Measurements from ENCODE around the gene KCNMB2. TPM values are rescaled to one million over a fixed set of nuclear protein-coding genes. Genes with fewer than 3 reads are reported as not detected.

KCNMB2 gene
- total RNA-seq, 2 experiments from 2014 or later: not detected

- no peaks in the 10 kb centered on the region for H3K4me1 Mint-ChIP-seq
- H3K4me3 Mint-ChIP-seq: no peak overlapping the region
- peaks cover 12% of the 10 kb centered on the region for H3K9me3 Mint-ChIP-seq
- H3K36me3 Mint-ChIP-seq: no peaks in the 10 kb centered on the region
- DNase-seq: no peak
- H3K27ac Mint-ChIP-seq: no peak overlapping the region
- no peaks in the 10 kb centered on the region for H3K27me3 Mint-ChIP-seq
These were observed 213.2 kb downstream of the KCNMB2 start for GRCh38 chr3:178749471-178749870.

GRCh38 chr3:178750639-178751300, 214.5 kb downstream of the KCNMB2 start:
- Mint-ChIP-seq H3K27ac (no peak overlapping the region), H3K4me3 (no peak overlapping the region), H3K27me3 (no peaks in the 10 kb centered on the region), H3K9me3 (peaks cover 7% of the 10 kb centered on the region), H3K36me3 (no peaks in the 10 kb centered on the region), H3K4me1 (no peaks in the 10 kb centered on the region)
- no peak for DNase-seq

DNA sequence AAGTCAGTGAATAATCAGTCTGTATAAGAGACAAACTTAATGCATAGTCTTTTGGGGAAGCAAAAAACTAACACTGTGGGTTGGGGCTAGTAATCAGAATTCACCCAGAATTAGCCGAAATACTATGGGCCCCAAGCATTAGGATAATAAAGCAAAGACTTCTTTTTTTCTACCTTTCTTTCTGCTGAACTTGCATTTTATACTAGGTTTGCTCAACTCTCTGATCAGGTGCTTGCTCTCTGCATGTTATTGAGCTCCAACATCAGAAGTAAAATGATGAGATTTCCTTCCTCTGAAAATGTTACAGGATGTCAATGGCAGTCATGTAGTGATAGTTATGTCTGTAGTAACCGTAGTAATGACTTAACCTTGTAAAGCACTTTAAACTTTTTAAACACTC, 216.6 kb downstream of the KCNMB2 start:
- H3K27me3 Mint-ChIP-seq: no peaks in the 10 kb centered on the region
- no peak for DNase-seq
- peaks cover 1% of the 10 kb centered on the region for H3K9me3 Mint-ChIP-seq
- no peak overlapping the region for H3K4me3 Mint-ChIP-seq
- no peak overlapping the region for H3K27ac Mint-ChIP-seq
- no peaks in the 10 kb centered on the region for H3K36me3 Mint-ChIP-seq
- no peaks in the 10 kb centered on the region for H3K4me1 Mint-ChIP-seq

DNA sequence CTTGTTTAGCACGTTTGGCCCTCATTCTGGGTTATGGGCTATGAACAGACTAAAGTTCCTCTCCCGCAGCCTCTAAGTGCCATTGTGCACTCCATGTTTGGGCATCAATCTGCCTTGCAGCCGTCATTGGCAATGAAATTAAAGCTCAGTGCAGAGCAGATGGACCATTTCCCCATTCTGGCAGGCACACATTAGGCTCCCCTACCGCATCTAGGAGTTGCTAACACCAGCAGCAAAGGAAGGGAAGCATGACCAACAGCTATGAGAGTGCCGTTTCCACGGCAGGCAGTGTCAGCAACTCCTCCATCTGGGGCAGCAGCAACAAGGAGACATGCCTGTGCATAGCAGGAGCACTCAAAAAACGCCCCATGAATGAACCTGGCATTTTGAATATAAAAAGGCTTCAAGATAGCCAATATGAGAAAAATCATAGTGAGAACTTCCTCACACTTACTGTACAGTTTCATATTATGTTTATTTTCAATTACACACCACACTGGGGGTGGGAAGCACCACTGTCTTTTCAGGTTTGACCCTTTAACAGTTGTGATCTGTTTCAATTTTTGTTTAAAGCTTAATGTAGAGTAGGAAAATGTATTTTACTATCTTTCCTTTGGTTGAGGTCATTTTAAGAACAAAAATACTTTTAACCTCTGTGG, 218.7 kb downstream of the KCNMB2 start:
- Mint-ChIP-seq H3K27ac (no peak overlapping the region), H3K4me3 (no peak overlapping the region), H3K36me3 (no peaks in the 10 kb centered on the region), H3K4me1 (no peaks in the 10 kb centered on the region), H3K9me3 (peaks cover 1% of the 10 kb centered on the region), H3K27me3 (no peaks in the 10 kb centered on the region)
- no peak for DNase-seq

- DNase-seq: no peak
- Mint-ChIP-seq H3K4me1 (no peaks in the 10 kb centered on the region), H3K27me3 (peaks cover 4% of the 10 kb centered on the region), H3K4me3 (no peak overlapping the region), H3K36me3 (no peaks in the 10 kb centered on the region), H3K9me3 (no peaks in the 10 kb centered on the region), H3K27ac (no peak overlapping the region)
These were observed 224.8 kb downstream of the KCNMB2 start for GRCh38 chr3:178761024-178761423.

- Mint-ChIP-seq H3K27me3 (peaks cover 4% of the 10 kb centered on the region), H3K4me3 (no peak overlapping the region), H3K36me3 (no peaks in the 10 kb centered on the region), H3K9me3 (no peaks in the 10 kb centered on the region), H3K27ac (no peak overlapping the region), H3K4me1 (no peaks in the 10 kb centered on the region)
- no peak for DNase-seq
These were observed 225.2 kb downstream of the KCNMB2 start for GRCh38 chr3:178761461-178761860.

DNA sequence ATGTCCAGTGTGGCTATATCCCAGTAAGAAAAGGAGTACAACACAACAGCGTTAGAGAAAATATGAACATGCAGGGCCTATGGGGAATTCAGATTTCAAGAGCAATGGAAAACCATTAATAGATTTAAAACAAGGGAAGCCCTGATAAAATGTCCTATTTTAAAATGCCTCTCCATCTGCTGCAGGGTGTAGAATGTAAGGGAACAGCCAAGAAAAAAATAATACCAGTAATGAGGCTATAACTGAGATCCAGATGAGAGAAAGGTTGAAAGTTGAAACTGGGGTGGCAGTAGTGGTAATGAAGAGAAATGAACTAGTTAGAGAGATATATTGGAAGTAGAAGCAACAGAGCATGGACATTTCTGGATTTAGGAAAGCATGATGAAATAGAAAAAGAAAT, 226.1 kb downstream of the KCNMB2 start:
- no peaks in the 10 kb centered on the region for H3K9me3 Mint-ChIP-seq
- H3K27me3 Mint-ChIP-seq: peaks cover 4% of the 10 kb centered on the region
- no peak overlapping the region for H3K4me3 Mint-ChIP-seq
- no peaks in the 10 kb centered on the region for H3K36me3 Mint-ChIP-seq
- H3K4me1 Mint-ChIP-seq: no peaks in the 10 kb centered on the region
- DNase-seq: no peak
- H3K27ac Mint-ChIP-seq: no peak overlapping the region

DNA sequence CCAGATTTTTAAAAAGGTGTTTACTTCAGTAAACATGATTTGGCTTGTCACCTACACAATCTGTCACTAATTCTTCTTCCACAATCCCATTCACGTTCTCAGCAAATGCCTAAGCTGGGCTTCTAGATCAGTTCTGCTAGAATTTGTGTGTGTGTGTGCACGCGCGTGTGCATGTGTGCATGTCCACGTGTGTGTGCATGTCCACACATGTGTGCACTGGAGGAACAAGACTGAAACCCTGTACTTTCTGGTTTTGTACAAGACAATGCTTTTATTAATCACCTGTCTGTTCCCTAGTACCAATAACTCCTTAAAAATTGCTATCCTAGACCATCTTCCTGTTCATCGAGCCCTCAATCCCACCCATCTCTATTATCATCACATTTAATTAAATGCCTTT, 229.2 kb downstream of the KCNMB2 start:
- H3K4me3 Mint-ChIP-seq: no peak overlapping the region
- H3K27me3 Mint-ChIP-seq: peaks cover 4% of the 10 kb centered on the region
- H3K4me1 Mint-ChIP-seq: no peaks in the 10 kb centered on the region
- peaks cover 2% of the 10 kb centered on the region for H3K9me3 Mint-ChIP-seq
- H3K36me3 Mint-ChIP-seq: no peaks in the 10 kb centered on the region
- no peak overlapping the region for H3K27ac Mint-ChIP-seq
- DNase-seq: no peak

DNA sequence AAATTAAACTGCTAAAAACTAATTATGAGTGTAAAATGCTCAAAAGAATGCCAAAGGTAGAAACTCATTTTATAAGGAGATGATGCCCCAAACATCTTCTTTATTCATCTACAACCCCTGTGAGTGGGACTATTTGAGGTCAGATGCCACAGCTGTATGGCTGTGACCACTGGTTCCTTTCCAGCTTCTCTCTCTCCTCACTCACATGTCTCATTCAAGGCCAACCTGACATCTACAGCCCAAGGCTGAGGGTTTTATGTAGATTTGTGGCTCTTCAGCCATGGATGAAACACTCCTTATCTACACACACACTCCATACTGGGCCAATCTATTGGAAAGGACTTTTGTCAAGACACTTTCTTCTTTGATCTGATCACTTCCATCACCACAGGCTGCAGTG, 231.3 kb downstream of the KCNMB2 start:
- Mint-ChIP-seq H3K4me3 (no peak overlapping the region), H3K36me3 (no peaks in the 10 kb centered on the region), H3K27me3 (peaks cover 4% of the 10 kb centered on the region), H3K9me3 (peaks cover 9% of the 10 kb centered on the region), H3K27ac (no peak overlapping the region), H3K4me1 (peaks cover 2% of the 10 kb centered on the region)
- DNase-seq: no peak

DNA sequence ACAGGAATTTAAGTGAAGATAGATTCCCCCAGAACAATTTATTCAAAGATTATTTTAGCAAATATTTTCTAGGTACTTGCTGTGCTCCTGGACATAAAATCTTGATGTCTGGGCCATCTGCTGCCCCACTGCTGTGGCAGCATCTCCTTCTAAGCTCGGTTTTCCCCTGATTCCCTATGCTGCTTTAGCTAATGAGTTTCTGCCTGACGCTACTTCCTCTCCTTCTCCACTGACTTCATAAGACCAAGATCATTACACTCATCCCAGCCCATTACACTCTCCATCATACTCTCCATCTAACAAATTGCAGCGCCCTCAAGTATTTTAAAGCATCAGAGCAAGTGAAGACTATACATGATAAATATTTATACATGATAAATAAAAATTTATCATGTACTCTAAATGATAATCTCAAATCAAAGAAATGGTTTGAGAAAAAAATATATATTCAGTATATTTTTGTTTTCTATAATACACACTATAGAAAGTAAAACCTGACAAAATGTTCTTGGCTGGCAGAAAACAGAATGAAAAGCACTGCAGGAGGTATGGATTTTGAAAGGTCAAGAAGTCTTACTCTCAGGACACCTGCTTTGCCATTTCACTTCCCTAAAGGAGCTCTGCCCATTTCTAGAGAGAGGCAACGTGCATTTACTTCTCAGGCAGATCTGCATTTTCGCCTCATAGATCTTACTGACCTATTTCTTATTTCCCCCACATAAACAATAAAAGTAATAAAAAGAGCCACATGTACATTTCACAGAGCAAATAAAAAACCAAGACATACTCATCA, 232.0 kb downstream of the KCNMB2 start:
- DNase-seq: no peak
- H3K4me3 Mint-ChIP-seq: no peak overlapping the region
- H3K9me3 Mint-ChIP-seq: peaks cover 9% of the 10 kb centered on the region
- no peaks in the 10 kb centered on the region for H3K36me3 Mint-ChIP-seq
- H3K4me1 Mint-ChIP-seq: peaks cover 5% of the 10 kb centered on the region
- H3K27ac Mint-ChIP-seq: no peak overlapping the region
- peaks cover 4% of the 10 kb centered on the region for H3K27me3 Mint-ChIP-seq

DNA sequence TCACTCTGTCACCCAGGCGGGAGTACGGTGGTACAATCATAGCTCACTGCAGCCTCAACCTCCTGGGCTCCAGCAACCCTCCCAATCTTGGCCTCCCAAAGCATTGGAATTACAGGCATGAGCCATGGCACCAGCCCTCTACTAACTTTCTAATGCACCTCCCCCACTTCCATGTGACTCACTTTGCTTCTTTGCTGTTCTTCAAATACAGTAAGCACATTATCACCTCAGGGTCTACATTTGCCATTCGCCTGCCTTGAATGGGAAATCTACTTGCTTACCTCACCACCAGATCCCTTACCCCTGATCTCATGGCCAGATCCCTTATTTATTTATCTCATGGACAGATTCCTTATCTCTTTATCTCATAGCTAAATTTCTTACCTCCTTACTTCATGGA, 235.3 kb downstream of the KCNMB2 start:
- peaks cover 7% of the 10 kb centered on the region for H3K4me1 Mint-ChIP-seq
- no peak overlapping the region for H3K4me3 Mint-ChIP-seq
- peaks cover 9% of the 10 kb centered on the region for H3K9me3 Mint-ChIP-seq
- H3K27me3 Mint-ChIP-seq: no peaks in the 10 kb centered on the region
- no peak for DNase-seq
- H3K36me3 Mint-ChIP-seq: no peaks in the 10 kb centered on the region
- no peak overlapping the region for H3K27ac Mint-ChIP-seq

DNA sequence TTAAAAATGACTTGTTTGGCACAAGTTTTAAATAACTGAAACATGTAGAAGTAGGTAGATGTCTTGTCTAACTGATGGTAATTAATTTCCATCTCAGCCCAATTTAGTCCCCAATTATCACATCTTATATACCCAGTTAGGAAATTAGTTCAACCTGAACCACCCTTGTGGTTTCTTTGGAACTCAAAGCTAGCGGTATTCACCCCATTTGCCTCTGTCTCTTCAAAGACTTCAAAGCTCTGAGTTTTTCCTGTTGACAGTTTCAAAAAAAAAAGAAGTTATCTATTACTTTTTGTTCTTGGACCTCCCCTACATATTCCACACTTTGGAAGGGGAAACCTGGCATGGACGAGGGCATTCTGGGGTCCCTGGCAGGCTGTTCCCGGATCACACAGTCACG, 236.5 kb downstream of the KCNMB2 start:
- Mint-ChIP-seq H3K9me3 (peaks cover 9% of the 10 kb centered on the region), H3K36me3 (no peaks in the 10 kb centered on the region), H3K27me3 (no peaks in the 10 kb centered on the region), H3K4me3 (no peak overlapping the region), H3K4me1 (peaks cover 7% of the 10 kb centered on the region), H3K27ac (no peak overlapping the region)
- DNase-seq: no peak

- Mint-ChIP-seq H3K27me3 (no peaks in the 10 kb centered on the region), H3K4me1 (peaks cover 7% of the 10 kb centered on the region), H3K27ac (no peak overlapping the region), H3K4me3 (no peak overlapping the region), H3K9me3 (peaks cover 9% of the 10 kb centered on the region), H3K36me3 (no peaks in the 10 kb centered on the region)
- no peak for DNase-seq
These were observed 237.1 kb downstream of the KCNMB2 start for GRCh38 chr3:178773358-178773757.

GRCh38 chr3:178777718-178778411, 241.6 kb downstream of the KCNMB2 start:
- Mint-ChIP-seq H3K9me3 (no peaks in the 10 kb centered on the region), H3K36me3 (no peaks in the 10 kb centered on the region), H3K4me3 (no peak overlapping the region), H3K27me3 (no peaks in the 10 kb centered on the region), H3K27ac (no peak overlapping the region), H3K4me1 (peaks cover 3% of the 10 kb centered on the region)
- DNase-seq: no peak

- Mint-ChIP-seq H3K9me3 (no peaks in the 10 kb centered on the region), H3K27me3 (no peaks in the 10 kb centered on the region), H3K36me3 (no peaks in the 10 kb centered on the region), H3K4me3 (no peak overlapping the region), H3K27ac (no peak overlapping the region), H3K4me1 (no peaks in the 10 kb centered on the region)
- DNase-seq: no peak
These were observed 242.4 kb downstream of the KCNMB2 start for GRCh38 chr3:178778589-178778988.

Measured in activated naive CD8-positive, alpha-beta T cell treated with anti-CD3 and anti-CD28 coated beads for 36 hours (primary cell).